Measurements from ENCODE around the gene GEMIN7. TPM values are rescaled to one million over a fixed set of nuclear protein-coding genes. Genes with fewer than 3 reads are reported as not detected.
A peak's percentile ranks its signal among the peaks of the same experiment; 100 is the strongest.

GEMIN7 gene
- total RNA-seq, 3 donors from 2014 or later, result 14.4 to 22.6 (median 21.8) TPM

- no peak for TF ChIP-seq CTCF (IDR thresholded peaks at IDR 0.05)
- ATAC-seq (peak; percentile 13), DNase-seq (no peak)
- intact Hi-C loops (cut with DNase I, micrococcal nuclease), result no loop called here
- peaks cover 9% of the 10 kb centered on the region for H3K4me1 ChIP-seq (ENCODE audit: low read depth)
- no peak overlapping the region for H3K4me3 ChIP-seq
- no peaks in the 10 kb centered on the region for H3K9me3 ChIP-seq
- H3K36me3 ChIP-seq (ENCODE audit: low read depth), result no peaks in the 10 kb centered on the region
Observed at GRCh38 chr19:45046355-45046754, 32.7 kb upstream of the GEMIN7 start.

GRCh38 chr19:45047188-45047797 is 31.8 kb upstream of the GEMIN7 start:
- peaks cover 11% of the 10 kb centered on the region for H3K4me1 ChIP-seq (ENCODE audit: low read depth)
- H3K9me3 ChIP-seq, result no peaks in the 10 kb centered on the region
- no peak for DNase-seq
- no peaks in the 10 kb centered on the region for H3K36me3 ChIP-seq (ENCODE audit: low read depth)
- no peak overlapping the region for H3K4me3 ChIP-seq
- intact Hi-C loops (cut with DNase I, micrococcal nuclease), result no loop called here
- ATAC-seq, result no peak
- no peak for TF ChIP-seq CTCF (IDR thresholded peaks at IDR 0.05)

GRCh38 chr19:45049073-45049736 is 29.9 kb upstream of the GEMIN7 start:
- Histone ChIP-seq H3K36me3 (ENCODE audit: low read depth) (no peaks in the 10 kb centered on the region), H3K4me3 (no peak overlapping the region), H3K4me1 (ENCODE audit: low read depth) (peaks cover 9% of the 10 kb centered on the region), H3K9me3 (no peaks in the 10 kb centered on the region)
- intact Hi-C loops (cut with DNase I, micrococcal nuclease), result no loop called here
- ATAC-seq, result no peak
- no peak for TF ChIP-seq CTCF (IDR thresholded peaks at IDR 0.05)
- DNase-seq, result no peak

GRCh38 chr19:45050036-45050435 is 29.0 kb upstream of the GEMIN7 start:
- Histone ChIP-seq H3K36me3 (ENCODE audit: low read depth) (peaks cover 5% of the 10 kb centered on the region), H3K9me3 (no peaks in the 10 kb centered on the region), H3K4me1 (ENCODE audit: low read depth) (peaks cover 9% of the 10 kb centered on the region), H3K4me3 (no peak overlapping the region)
- no peak for TF ChIP-seq CTCF (IDR thresholded peaks at IDR 0.05)
- no peak for DNase-seq
- intact Hi-C loops (cut with DNase I, micrococcal nuclease), result no loop called here
- ATAC-seq, result no peak

- TF ChIP-seq CTCF (IDR thresholded peaks at IDR 0.05), result no peak
- peak in 2 of 3 donors; percentile 49 to 63 for DNase-seq
- ATAC-seq, result peak; percentile 84
- intact Hi-C loops (cut with DNase I, micrococcal nuclease), result no loop called here
- H3K4me3 ChIP-seq, result no peak overlapping the region
- peaks cover 5% of the 10 kb centered on the region for H3K36me3 ChIP-seq (ENCODE audit: low read depth)
- peaks cover 4% of the 10 kb centered on the region for H3K4me1 ChIP-seq (ENCODE audit: low read depth)
- no peaks in the 10 kb centered on the region for H3K9me3 ChIP-seq
Observed at GRCh38 chr19:45051929-45052579, 27.0 kb upstream of the GEMIN7 start.
